Brain microvascular endothelial cell (primary cell): Measurements from ENCODE around the gene FAF1.
A peak's percentile ranks its signal among the peaks of the same experiment; 100 is the strongest.
"Not testable (repeated sequence)": the region's sequence is repeated elsewhere in the genome, so short reads cannot be mapped to it uniquely, and the experiment has no call there.

ENCODE experiments used
- DNase-seq: peaks from one replicate; pipeline ENCODE4 v3.0.0-alpha.2; 2020
- H3K27ac ChIP-seq: fragments of 250-450 bp; sonication (Bioruptor Pico); 2 replicates; pipeline ENCODE4 v1.5.1; 2020; ENCODE audit warnings: mild to moderate bottlenecking, moderate library complexity
- H3K27me3 ChIP-seq: fragments of 250-450 bp; sonication (Bioruptor Pico); replicated peaks from 2 replicates; pipeline ENCODE4 v1.5.1; 2020; ENCODE audit warnings: mild to moderate bottlenecking
- H3K36me3 ChIP-seq: fragments of 250-450 bp; sonication (Bioruptor Pico); replicated peaks from 2 replicates; pipeline ENCODE4 v1.5.1; 2020; ENCODE audit warnings: mild to moderate bottlenecking
- H3K4me3 ChIP-seq: 2 replicates; pipeline ENCODE4 v1.5.1; 2011; ENCODE audit warnings: low read depth, mild to moderate bottlenecking, control low read depth, low read length, moderate library complexity
- CTCF ChIP-seq: IDR thresholded peaks from 2 replicates; pipeline ENCODE4 v1.5.1; 2011; ENCODE audit warnings: low read depth, mild to moderate bottlenecking, moderate library complexity, low read length, control low read depth, inconsistent platforms; ENCODE audit errors: missing control alignments
- in situ Hi-C: cut with HindIII; loops from 2 replicates; pipeline ENCODE4 v1.10.0; 2017; ENCODE audit warnings: low sequenced_read_pairs, low pct_ligation_motif_present

The FAF1 gene

GRCh38 chr1:50780797-50781196 is 179.3 kb downstream of the FAF1 start:
- Histone ChIP-seq H3K4me3 (no peak overlapping the region), H3K27ac (no peak overlapping the region), H3K36me3 (no peaks in the 10 kb centered on the region), H3K27me3 (no peaks in the 10 kb centered on the region)
- in situ Hi-C loops: no loop called here
- no peak for DNase-seq
- TF ChIP-seq CTCF: no peak

GRCh38 chr1:50779801-50780200 is 180.3 kb downstream of the FAF1 start:
- H3K4me3 ChIP-seq: no peak overlapping the region
- in situ Hi-C loops: no loop called here
- H3K27me3 ChIP-seq: no peaks in the 10 kb centered on the region
- no peak overlapping the region for H3K27ac ChIP-seq
- DNase-seq: no peak
- no peak for TF ChIP-seq CTCF
- H3K36me3 ChIP-seq: no peaks in the 10 kb centered on the region

GRCh38 chr1:50775740-50776139 is 184.3 kb downstream of the FAF1 start:
- no peak for TF ChIP-seq CTCF
- Histone ChIP-seq H3K27me3 (no peaks in the 10 kb centered on the region), H3K27ac (no peak overlapping the region), H3K36me3 (no peaks in the 10 kb centered on the region), H3K4me3 (no peak overlapping the region)
- DNase-seq: no peak
- in situ Hi-C loops: no loop called here

- in situ Hi-C loops: no loop called here
- DNase-seq: peak; percentile 40
- H3K27me3 ChIP-seq: no peaks in the 10 kb centered on the region
- H3K4me3 ChIP-seq: no peak overlapping the region
- no peak overlapping the region for H3K27ac ChIP-seq
- H3K36me3 ChIP-seq: no peaks in the 10 kb centered on the region
- TF ChIP-seq CTCF: peak; percentile 69
Observed at GRCh38 chr1:50774759-50775351, 185.2 kb downstream of the FAF1 start.

- Histone ChIP-seq H3K27ac (no peak overlapping the region), H3K36me3 (no peaks in the 10 kb centered on the region), H3K4me3 (no peak overlapping the region), H3K27me3 (no peaks in the 10 kb centered on the region)
- no peak for TF ChIP-seq CTCF
- in situ Hi-C loops: no loop called here
- DNase-seq: no peak
Observed at GRCh38 chr1:50766688-50767087, 193.4 kb downstream of the FAF1 start.

- in situ Hi-C loops: not testable (repeated sequence)
Observed at GRCh38 chr1:50756543-50756942, 203.5 kb downstream of the FAF1 start.

GRCh38 chr1:50754764-50755163 is 205.3 kb downstream of the FAF1 start:
- not testable (repeated sequence) for H3K27me3 ChIP-seq

More at GRCh38 chr1:50756543-50756942, 203.5 kb downstream of the FAF1 start:
- DNase-seq, H3K27ac ChIP-seq, H3K4me3 ChIP-seq, H3K36me3 ChIP-seq, H3K27me3 ChIP-seq: not testable (repeated sequence)

More at GRCh38 chr1:50754764-50755163, 205.3 kb downstream of the FAF1 start:
- H3K27ac ChIP-seq, H3K4me3 ChIP-seq, DNase-seq, H3K36me3 ChIP-seq, in situ Hi-C loops: not testable (repeated sequence)
